GM18505 (cell line): ENCODE data around the gene KDM7A.

Source experiments
- ATAC-seq: cut with Tn5 transposase; IDR thresholded peaks from one replicate; pipeline ENCODE4 v1.9.1; 2021; ENCODE audit not compliant: unreplicated experiment
- POLR2A ChIP-seq: IDR thresholded peaks from 4 replicates; pipeline ENCODE4 v1.6.1; 2011; ENCODE audit warnings: borderline replicate concordance; ENCODE audit not compliant: insufficient read depth, insufficient read length; ENCODE audit errors: extremely low read depth

Gene KDM7A

GRCh38 chr7:140069298-140069949 is 107.4 kb downstream of the KDM7A start:
- TF ChIP-seq POLR2A = no peak

GRCh38 chr7:140068033-140068432 is 108.8 kb downstream of the KDM7A start:
- no peak for TF ChIP-seq POLR2A
- no peak for ATAC-seq

More at GRCh38 chr7:140069298-140069949, 107.4 kb downstream of the KDM7A start:
- ATAC-seq = no peak

- no peak for TF ChIP-seq POLR2A
- ATAC-seq = no peak
Measured at GRCh38 chr7:140067052-140067451, 109.7 kb downstream of the KDM7A start.

GRCh38 chr7:140062528-140063299 is 114.1 kb downstream of the KDM7A start, which contains the start of gene PARP12:
PARP12 (minus strand) TSS chr7:140062951; CDS start chr7:140062847, 104 bp downstream.
- TF ChIP-seq POLR2A = peak; percentile 62
- ATAC-seq = peak; percentile 93

GRCh38 chr7:140062118-140062527 is 114.7 kb downstream of the KDM7A start:
- TF ChIP-seq POLR2A = no peak
- peak; percentile 26 for ATAC-seq

- no peak for ATAC-seq
- TF ChIP-seq POLR2A = no peak
Measured at GRCh38 chr7:140061607-140061930, 115.2 kb downstream of the KDM7A start.

GRCh38 chr7:140060788-140061606 is 115.8 kb downstream of the KDM7A start:
- ATAC-seq = no peak

GRCh38 chr7:140060243-140060630 is 116.5 kb downstream of the KDM7A start:
- no peak for ATAC-seq
- no peak for TF ChIP-seq POLR2A

More at GRCh38 chr7:140060788-140061606, 115.8 kb downstream of the KDM7A start:
- no peak for TF ChIP-seq POLR2A

- no peak for ATAC-seq
- TF ChIP-seq POLR2A = no peak
Measured at GRCh38 chr7:140059273-140060242, 117.2 kb downstream of the KDM7A start.

GRCh38 chr7:140058517-140058916 is 118.3 kb downstream of the KDM7A start:
- no peak for ATAC-seq
- no peak for TF ChIP-seq POLR2A

GRCh38 chr7:140057143-140057535 is 119.6 kb downstream of the KDM7A start:
- ATAC-seq = no peak
- TF ChIP-seq POLR2A = no peak

- ATAC-seq = no peak
- no peak for TF ChIP-seq POLR2A
Measured at GRCh38 chr7:140056431-140057142, 120.2 kb downstream of the KDM7A start.
